ENCODE results near the gene RBP3.

DNA sequence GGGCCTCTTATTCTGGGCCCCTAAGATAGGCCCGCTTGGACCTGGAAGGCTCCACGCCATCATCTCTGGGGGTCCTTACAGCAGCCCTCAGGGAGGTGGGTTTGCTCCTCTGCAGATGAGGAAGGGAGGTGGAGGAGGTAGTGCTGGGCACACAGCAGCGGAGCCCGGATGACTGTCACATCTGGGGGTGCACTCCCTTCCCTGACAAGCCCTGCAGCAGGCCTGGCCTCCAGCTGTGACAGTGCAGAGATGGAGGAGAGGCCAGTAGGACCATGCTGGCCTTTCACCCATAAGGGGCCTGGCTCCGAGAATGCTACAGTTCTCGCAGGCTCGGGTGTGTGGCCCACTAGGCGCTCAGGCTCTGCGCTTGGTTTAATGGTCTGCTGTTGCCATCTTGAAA, 16.7 kb upstream of the RBP3 start:
- TF ChIP-seq SP1 (IDR thresholded peaks at IDR 0.05), result no peak
- TF ChIP-seq, protein P1, sequence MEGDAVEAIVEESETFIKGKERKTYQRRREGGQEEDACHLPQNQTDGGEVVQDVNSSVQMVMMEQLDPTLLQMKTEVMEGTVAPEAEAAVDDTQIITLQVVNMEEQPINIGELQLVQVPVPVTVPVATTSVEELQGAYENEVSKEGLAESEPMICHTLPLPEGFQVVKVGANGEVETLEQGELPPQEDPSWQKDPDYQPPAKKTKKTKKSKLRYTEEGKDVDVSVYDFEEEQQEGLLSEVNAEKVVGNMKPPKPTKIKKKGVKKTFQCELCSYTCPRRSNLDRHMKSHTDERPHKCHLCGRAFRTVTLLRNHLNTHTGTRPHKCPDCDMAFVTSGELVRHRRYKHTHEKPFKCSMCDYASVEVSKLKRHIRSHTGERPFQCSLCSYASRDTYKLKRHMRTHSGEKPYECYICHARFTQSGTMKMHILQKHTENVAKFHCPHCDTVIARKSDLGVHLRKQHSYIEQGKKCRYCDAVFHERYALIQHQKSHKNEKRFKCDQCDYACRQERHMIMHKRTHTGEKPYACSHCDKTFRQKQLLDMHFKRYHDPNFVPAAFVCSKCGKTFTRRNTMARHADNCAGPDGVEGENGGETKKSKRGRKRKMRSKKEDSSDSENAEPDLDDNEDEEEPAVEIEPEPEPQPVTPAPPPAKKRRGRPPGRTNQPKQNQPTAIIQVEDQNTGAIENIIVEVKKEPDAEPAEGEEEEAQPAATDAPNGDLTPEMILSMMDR (IDR thresholded peaks at IDR 0.05; ENCODE audit: low read depth, low read length, missing input control), result no peak
- TF ChIP-seq RAD21 (IDR thresholded peaks at IDR 0.05), result no peak
- no peak for TF ChIP-seq TAF1 (conservative IDR thresholded peaks at IDR 0.05)
- no peak for TF ChIP-seq YY1 (IDR thresholded peaks at IDR 0.05)
- no peak for TF ChIP-seq NR2F2 (IDR thresholded peaks at IDR 0.05)
- TF ChIP-seq GABPA (IDR thresholded peaks at IDR 0.05 in 1 of 2, conservative IDR thresholded peaks at IDR 0.05 in 1 of 2), result no peak
- TF ChIP-seq, protein P2, sequence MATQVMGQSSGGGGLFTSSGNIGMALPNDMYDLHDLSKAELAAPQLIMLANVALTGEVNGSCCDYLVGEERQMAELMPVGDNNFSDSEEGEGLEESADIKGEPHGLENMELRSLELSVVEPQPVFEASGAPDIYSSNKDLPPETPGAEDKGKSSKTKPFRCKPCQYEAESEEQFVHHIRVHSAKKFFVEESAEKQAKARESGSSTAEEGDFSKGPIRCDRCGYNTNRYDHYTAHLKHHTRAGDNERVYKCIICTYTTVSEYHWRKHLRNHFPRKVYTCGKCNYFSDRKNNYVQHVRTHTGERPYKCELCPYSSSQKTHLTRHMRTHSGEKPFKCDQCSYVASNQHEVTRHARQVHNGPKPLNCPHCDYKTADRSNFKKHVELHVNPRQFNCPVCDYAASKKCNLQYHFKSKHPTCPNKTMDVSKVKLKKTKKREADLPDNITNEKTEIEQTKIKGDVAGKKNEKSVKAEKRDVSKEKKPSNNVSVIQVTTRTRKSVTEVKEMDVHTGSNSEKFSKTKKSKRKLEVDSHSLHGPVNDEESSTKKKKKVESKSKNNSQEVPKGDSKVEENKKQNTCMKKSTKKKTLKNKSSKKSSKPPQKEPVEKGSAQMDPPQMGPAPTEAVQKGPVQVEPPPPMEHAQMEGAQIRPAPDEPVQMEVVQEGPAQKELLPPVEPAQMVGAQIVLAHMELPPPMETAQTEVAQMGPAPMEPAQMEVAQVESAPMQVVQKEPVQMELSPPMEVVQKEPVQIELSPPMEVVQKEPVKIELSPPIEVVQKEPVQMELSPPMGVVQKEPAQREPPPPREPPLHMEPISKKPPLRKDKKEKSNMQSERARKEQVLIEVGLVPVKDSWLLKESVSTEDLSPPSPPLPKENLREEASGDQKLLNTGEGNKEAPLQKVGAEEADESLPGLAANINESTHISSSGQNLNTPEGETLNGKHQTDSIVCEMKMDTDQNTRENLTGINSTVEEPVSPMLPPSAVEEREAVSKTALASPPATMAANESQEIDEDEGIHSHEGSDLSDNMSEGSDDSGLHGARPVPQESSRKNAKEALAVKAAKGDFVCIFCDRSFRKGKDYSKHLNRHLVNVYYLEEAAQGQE (IDR thresholded peaks at IDR 0.05), result no peak
- no peak for TF ChIP-seq EGR1 (IDR thresholded peaks at IDR 0.05; ENCODE audit: low read depth in 2 of 2)
- TF ChIP-seq, protein P3, sequence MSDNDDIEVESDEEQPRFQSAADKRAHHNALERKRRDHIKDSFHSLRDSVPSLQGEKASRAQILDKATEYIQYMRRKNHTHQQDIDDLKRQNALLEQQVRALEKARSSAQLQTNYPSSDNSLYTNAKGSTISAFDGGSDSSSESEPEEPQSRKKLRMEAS (IDR thresholded peaks at IDR 0.05), result no peak
- no peak for TF ChIP-seq JUND (IDR thresholded peaks at IDR 0.05)
- no peak for TF ChIP-seq RXRA (IDR thresholded peaks at IDR 0.05)
- TF ChIP-seq, protein P4, sequence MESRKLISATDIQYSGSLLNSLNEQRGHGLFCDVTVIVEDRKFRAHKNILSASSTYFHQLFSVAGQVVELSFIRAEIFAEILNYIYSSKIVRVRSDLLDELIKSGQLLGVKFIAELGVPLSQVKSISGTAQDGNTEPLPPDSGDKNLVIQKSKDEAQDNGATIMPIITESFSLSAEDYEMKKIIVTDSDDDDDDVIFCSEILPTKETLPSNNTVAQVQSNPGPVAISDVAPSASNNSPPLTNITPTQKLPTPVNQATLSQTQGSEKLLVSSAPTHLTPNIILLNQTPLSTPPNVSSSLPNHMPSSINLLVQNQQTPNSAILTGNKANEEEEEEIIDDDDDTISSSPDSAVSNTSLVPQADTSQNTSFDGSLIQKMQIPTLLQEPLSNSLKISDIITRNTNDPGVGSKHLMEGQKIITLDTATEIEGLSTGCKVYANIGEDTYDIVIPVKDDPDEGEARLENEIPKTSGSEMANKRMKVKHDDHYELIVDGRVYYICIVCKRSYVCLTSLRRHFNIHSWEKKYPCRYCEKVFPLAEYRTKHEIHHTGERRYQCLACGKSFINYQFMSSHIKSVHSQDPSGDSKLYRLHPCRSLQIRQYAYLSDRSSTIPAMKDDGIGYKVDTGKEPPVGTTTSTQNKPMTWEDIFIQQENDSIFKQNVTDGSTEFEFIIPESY (IDR thresholded peaks at IDR 0.05), result no peak
- no peak for TF ChIP-seq FOXA1 (IDR thresholded peaks at IDR 0.05)
